K562 (cell line): Measurements from ENCODE around the gene OR10T2. TPM values are rescaled to one million over a fixed set of nuclear protein-coding genes. Genes with fewer than 3 reads are reported as not detected.
"Not testable (repeated sequence)": the region's sequence is repeated elsewhere in the genome, so short reads cannot be mapped to it uniquely, and the experiment has no call there.

Experiments used
- ATAC-seq: fragments of 200-7000 bp; cut with Tn5 transposase; 3 replicates; pipeline ENCODE4 v1.9.1; 2020; ENCODE audit warnings: moderate library complexity
- BruUV-seq: library from RNA; stranded (reverse); fragments of 400-500 nt; replicated peaks from 2 replicates; lab custom pipeline; 2021; lab: Mats Ljungman, UMichigan
- CTCF ChIA-PET: fragments of 300-600 bp; formaldehyde crosslinking; extraction: SDS; loops from one replicate; lab custom pipeline; 2021; ENCODE audit warnings: low intra/inter-chr PET ratio; lab: Yijun Ruan, JAX
- POLR2A ChIA-PET: fragments of 300-600, 350-650 bp; sonication (Branson Sonifier 250); formaldehyde crosslinking; extraction: SDS; loops from one replicate; lab custom pipeline; 2021; ENCODE audit warnings: antibody characterized with exemption, inconsistent platforms; lab: Yijun Ruan, JAX
- DNase-seq, 4 experiments: peaks; one replicate each; pipeline versions ENCODE4 v3.0.0 to v3.0.0-alpha.2; 2011 to 2018; ENCODE audit warnings: low spot score in 3 of 4, mixed read lengths in 3 of 4; ENCODE audit errors: extremely low read depth in 1 of 4
- FAIRE-seq: peaks from 2 replicates; lab custom pipeline; 2011; peaks lifted over from hg19 to GRCh38; lab: Jason Lieb, UNC
- H2AFZ ChIP-seq: 2 replicates; pipeline ENCODE4 v1.6.0; 2011; ENCODE audit warnings: low read depth, low read length, control low read depth, inconsistent platforms
- H3K27ac ChIP-seq: fragments of 200-600 bp; 3 replicates; pipeline ENCODE4 v1.8.0; 2011; ENCODE audit warnings: low read depth, mild to moderate bottlenecking, control low read depth, inconsistent platforms, low read length, moderate library complexity, mixed read lengths; ENCODE audit errors: extremely low read depth
- H3K27me3 ChIP-seq, 2 experiments: fragments of 300-600 bp in 1 of 2; 2 replicates in 1 of 2; 3 replicates in 1 of 2; pipeline versions ENCODE4 v1.6.0 to v1.8.0; 2011; ENCODE audit warnings: inconsistent platforms in 2 of 2, low read length in 2 of 2, mild to moderate bottlenecking in 1 of 2, mixed read lengths in 1 of 2, moderate library complexity in 1 of 2; ENCODE audit not compliant: control insufficient read depth in 2 of 2, insufficient read depth in 2 of 2
- H3K36me3 ChIP-seq: fragments of 300-600 bp; 3 replicates; pipeline ENCODE4 v1.8.0; 2011; ENCODE audit warnings: mild to moderate bottlenecking, low read length, inconsistent platforms; ENCODE audit not compliant: control insufficient read depth, insufficient read depth
- H3K4me1 ChIP-seq, 2 experiments: fragments of 200-600 bp in 1 of 2; replicated peaks in 1 of 2; 2 replicates in 1 of 2; 3 replicates in 1 of 2; pipeline versions ENCODE4 v1.5.1 to v1.8.0; 2011; ENCODE audit warnings: inconsistent platforms in 2 of 2, low read length in 2 of 2, mild to moderate bottlenecking in 1 of 2, mixed read lengths in 1 of 2, moderate library complexity in 1 of 2; ENCODE audit not compliant: control insufficient read depth in 2 of 2, insufficient read depth in 2 of 2
- H3K4me2 ChIP-seq: 2 replicates; pipeline ENCODE4 v1.6.1; 2011; ENCODE audit warnings: low read length, control low read depth, inconsistent platforms, mixed read lengths; ENCODE audit not compliant: insufficient read depth
- H3K4me3 ChIP-seq: fragments of 200-600 bp; sonication (generic), shearing (Covaris generic); 2 replicates; pipeline ENCODE4 v1.5.1; 2016; ENCODE audit warnings: control low read depth, inconsistent platforms
- H3K79me2 ChIP-seq: fragments of 200-600 bp; 3 replicates; pipeline ENCODE4 v1.8.0; 2011; ENCODE audit warnings: low read length, inconsistent platforms; ENCODE audit not compliant: control insufficient read depth, insufficient read depth
- H3K9ac ChIP-seq, 2 experiments: 2 replicates each; pipeline versions ENCODE4 v1.6.0 to v1.6.1; 2011; ENCODE audit warnings: low read depth in 2 of 2, low read length in 2 of 2, control low read depth in 1 of 2, inconsistent platforms in 1 of 2, mild to moderate bottlenecking in 1 of 2, mixed read lengths in 1 of 2; ENCODE audit not compliant: insufficient read depth in 1 of 2
- H3K9me1 ChIP-seq: one replicate; pipeline ENCODE4 v1.6.0; 2011; ENCODE audit warnings: inconsistent platforms, mild to moderate bottlenecking, low read length, moderate library complexity; ENCODE audit not compliant: control insufficient read depth, insufficient read depth
- H3K9me3 ChIP-seq: replicated peaks from 2 replicates; pipeline ENCODE4 v1.5.1; 2011; ENCODE audit warnings: low read depth, low read length, inconsistent platforms; ENCODE audit not compliant: control insufficient read depth, insufficient read depth
- H4K20me1 ChIP-seq: replicated peaks from 2 replicates; pipeline ENCODE4 v1.6.1; 2011; ENCODE audit warnings: low read length, inconsistent platforms, mixed read lengths; ENCODE audit not compliant: control insufficient read depth, insufficient read depth
- FOXO4 ChIP-seq: fragments of 450-650 bp; formaldehyde crosslinking; IDR thresholded peaks from 2 replicates; pipeline ENCODE4 v1.4.0; 2020; ENCODE audit warnings: mild to moderate bottlenecking, moderate library complexity
- LARP7 ChIP-seq: fragments of 450-650 bp; IDR thresholded peaks from 2 replicates; pipeline ENCODE4 v1.6.1; 2016
- LEF1 ChIP-seq: fragments of 450-650 bp; IDR thresholded peaks from 2 replicates; pipeline ENCODE4 v1.6.1; 2016; ENCODE audit warnings: mild to moderate bottlenecking
- NR3C1 ChIP-seq: sonication (generic); formaldehyde crosslinking; IDR thresholded peaks from 2 replicates; pipeline ENCODE4 v1.8.1; 2022; ENCODE audit warnings: missing genetic modification reagents
- PPARD ChIP-seq: fragments of 250-450 bp; sonication (Bioruptor Pico); IDR thresholded peaks from 2 replicates; pipeline ENCODE4 v1.8.0; 2022; ENCODE audit warnings: inconsistent platforms, mild to moderate bottlenecking, moderate library complexity
- SMAD1 ChIP-seq: fragments of 150-350 bp; IDR thresholded peaks from 2 replicates; pipeline ENCODE4 v1.6.1; 2014; ENCODE audit warnings: low read length, low read depth; ENCODE audit not compliant: partially characterized antibody
- SMARCC2 ChIP-seq: fragments of 450-650 bp; IDR thresholded peaks from 2 replicates; pipeline ENCODE4 v1.6.1; 2017; ENCODE audit warnings: antibody characterized with exemption, moderate library complexity, mild to moderate bottlenecking, low read depth
- ZNF12 ChIP-seq: sonication (generic); formaldehyde crosslinking; IDR thresholded peaks from 2 replicates; pipeline ENCODE4 v1.4.0; 2020; ENCODE audit warnings: mild to moderate bottlenecking, missing genetic modification reagents
- ZNF785 ChIP-seq: fragments of 250-450 bp; sonication (Bioruptor Pico); IDR thresholded peaks from 2 replicates; pipeline ENCODE4 v1.4.0; 2020; ENCODE audit warnings: mild to moderate bottlenecking
- WGBS: fragments of 100-300 bp; shearing (Covaris generic); methylation state at CpG from one replicate; pipeline ENCODE4 v1.1.6; 2016; ENCODE audit warnings: low coverage, mixed read lengths; ENCODE audit not compliant: insufficient coverage; ENCODE audit errors: missing lambda C conversion rate; 5-methylcytosine and 5-hydroxymethylcytosine counted together
- in situ Hi-C: fragments of 300-500 bp; cut with MboI; formaldehyde crosslinking; loops from 4 replicates; pipeline ENCODE4 v1.15.0; 2018; ENCODE audit warnings: inconsistent platforms, mixed read lengths
- intact Hi-C: fragments of 100-400 bp; cut with micrococcal nuclease; formaldehyde crosslinking; loops from 2 replicates; pipeline ENCODE4 v1.14.2; 2022
- polyA plus RNA-seq, 8 experiments: library from polyadenylated mRNA; depleted of rRNA in 4 of 8; stranded (reverse) in 5 of 8; unstranded in 3 of 8; fragments of >200 nt; fragmentation: Nextera tagmentation in 2 of 8; fragmentation: Illumina TruSeq in 1 of 8; extraction: Ambion mirVana in 2 of 8; extraction: Trizol in 1 of 8; gene quantifications; 2 replicates each; pipeline versions ENCODE4 v1.2.1 to v1.2.3, GENCODE V29; 2011 to 2014; ENCODE audit warnings: inconsistent platforms in 1 of 8, missing spikeins in 1 of 8
- total RNA-seq, 7 experiments: library from RNA; depleted of rRNA in 6 of 7; stranded (reverse); fragments of >200 nt in 6 of 7; fragmentation: Illumina TruSeq in 2 of 7; extraction: Trizol in 2 of 7; gene quantifications; 2 replicates each; pipeline versions ENCODE4 v1.2.1 to v1.2.3, GENCODE V29; 2011 to 2021; ENCODE audit warnings: low replicate concordance in 1 of 7
- TF ChIP-seq, protein P1 (sequence below): fragments of 450-650 bp; formaldehyde crosslinking; IDR thresholded peaks from 2 replicates; pipeline ENCODE4 v1.4.0; 2022; ENCODE audit warnings: missing genetic modification characterization

Gene OR10T2
- total and polyA plus RNA-seq, 9 of the 15 experiments (the other 6 are each of a cell fraction or from before 2014, with no cell fraction given): not detected

DNA sequence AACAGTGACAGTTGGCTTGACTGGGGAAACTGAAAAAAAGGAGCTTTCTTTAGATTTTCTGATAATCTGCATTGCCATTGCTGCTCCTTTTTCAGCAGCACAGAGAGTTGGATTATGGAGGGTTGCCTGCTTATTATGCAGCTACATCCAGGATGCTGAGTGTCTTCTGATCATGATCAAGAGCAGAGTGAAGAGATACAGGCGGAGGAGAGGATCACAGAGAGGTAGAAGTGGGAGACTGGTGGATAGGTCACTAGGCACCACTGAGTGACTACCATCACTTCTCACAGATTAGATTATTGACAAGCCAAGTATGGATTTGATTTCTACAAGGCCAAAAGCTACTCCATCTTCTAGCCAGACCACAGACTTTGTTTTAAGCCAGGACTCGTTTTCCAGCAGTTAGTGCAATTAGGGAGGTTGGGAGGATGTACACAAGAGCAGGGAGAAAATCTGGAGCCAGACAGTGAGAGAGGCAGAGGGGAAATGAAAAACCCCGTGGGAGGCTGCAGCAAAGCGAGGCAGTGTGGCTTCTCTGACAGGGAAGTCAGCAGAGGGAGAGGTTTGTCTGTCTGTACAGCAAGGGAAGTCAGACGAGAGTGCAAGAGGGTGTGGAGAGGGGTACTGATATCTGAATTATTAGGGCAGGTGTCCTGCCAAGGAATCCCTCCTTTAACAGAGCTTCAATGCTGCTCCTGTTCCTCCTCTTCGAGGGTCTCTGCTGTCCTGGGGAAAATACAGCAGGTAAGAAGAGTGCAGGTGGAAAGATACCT lies 45.8 kb downstream of the OR10T2 start, which contains the start of gene CD1E:
CD1E (plus strand) TSS at position 592 of the 773 bp plus-strand sequence; CDS start at position 687, 95 bp downstream.
- WGBS: 0% methylated on average over 6 of the region's 6 CpGs
- Histone ChIP-seq H3K36me3 (no peaks in the 10 kb centered on the region), H3K4me3 (no peak within 1 kb of the TSS), H3K9ac (no peak within 1 kb of the TSS), H4K20me1 (no peaks in the 10 kb centered on the region), H3K4me2 (no peak within 1 kb of the TSS), H3K27me3 (no peaks in the 10 kb centered on the region), H3K27ac (no peak within 1 kb of the TSS), H3K9me1 (no peaks in the 10 kb centered on the region), H3K9me3 (no peaks in the 10 kb centered on the region), H3K79me2 (no peaks in the 10 kb centered on the region), H2AFZ (no peak within 1 kb of the TSS), H3K4me1 (no peaks in the 10 kb centered on the region)
- BruUV-seq: no TSS peak
- ATAC-seq (no peak), FAIRE-seq (no peak), DNase-seq (no peak)
- intact Hi-C loops (no loop called here), in situ Hi-C loops (no loop called here)
- CTCF ChIA-PET: interaction anchor here (0.6 kb wide), 1 partner anchor 179 kb away, joined by 4 read pairs; no protein-coding TSS in a partner anchor
- TF ChIP-seq SMARCC2 (no peak), NR3C1 (CRISPR knock-in tag) (no peak), LEF1 (no peak), SMAD1 (no peak), ZNF785 (CRISPR knock-in tag) (no peak), PPARD (CRISPR knock-in tag) (no peak), ZNF12 (CRISPR knock-in tag) (no peak), FOXO4 (CRISPR knock-in tag) (no peak), LARP7 (no peak)
- TF ChIP-seq, protein P1, sequence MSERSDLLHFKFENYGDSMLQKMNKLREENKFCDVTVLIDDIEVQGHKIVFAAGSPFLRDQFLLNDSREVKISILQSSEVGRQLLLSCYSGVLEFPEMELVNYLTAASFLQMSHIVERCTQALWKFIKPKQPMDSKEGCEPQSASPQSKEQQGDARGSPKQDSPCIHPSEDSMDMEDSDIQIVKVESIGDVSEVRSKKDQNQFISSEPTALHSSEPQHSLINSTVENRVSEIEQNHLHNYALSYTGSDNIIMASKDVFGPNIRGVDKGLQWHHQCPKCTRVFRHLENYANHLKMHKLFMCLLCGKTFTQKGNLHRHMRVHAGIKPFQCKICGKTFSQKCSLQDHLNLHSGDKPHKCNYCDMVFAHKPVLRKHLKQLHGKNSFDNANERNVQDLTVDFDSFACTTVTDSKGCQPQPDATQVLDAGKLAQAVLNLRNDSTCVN (CRISPR knock-in tag): no peak
- POLR2A ChIA-PET: interaction anchor here (0.7 kb wide), 1 partner anchor 440 kb away, joined by 3 read pairs; no protein-coding TSS in a partner anchor

GRCh38 chr1:158348946-158349345 lies 50.3 kb downstream of the OR10T2 start:
- H3K36me3 ChIP-seq, H2AFZ ChIP-seq, H3K27ac ChIP-seq, POLR2A ChIA-PET, intact Hi-C loops, H3K4me2 ChIP-seq, CTCF ChIA-PET, H3K79me2 ChIP-seq, H3K9ac ChIP-seq, H3K9me1 ChIP-seq, BruUV-seq, DNase-seq, H3K4me3 ChIP-seq, FAIRE-seq, H4K20me1 ChIP-seq, ATAC-seq, H3K4me1 ChIP-seq, in situ Hi-C loops, H3K9me3 ChIP-seq, H3K27me3 ChIP-seq: not testable (repeated sequence)
- WGBS: 6% methylated on average over 14 of the region's 24 CpGs
